Stimulated activated CD4-positive, alpha-beta T cell treated with anti-CD3 and anti-CD28 coated beads, Interleukin-15, amount 100 ng/mL, for 48 hours (primary cell): Measurements from ENCODE around the gene MEIS2.
A peak's percentile ranks its signal among the peaks of the same experiment; 100 is the strongest.

Source experiments
- DNase-seq, 2 donors: peaks; one replicate each; pipeline ENCODE4 v3.0.0-alpha.2; 2020; ENCODE audit warnings: low read depth in 2 of 2

MEIS2 gene

GRCh38 chr15:37100109-37100965 is at the start of gene MEIS2:
Gene MEIS2 (minus strand): TSS chr15:37100549. CDS start chr15:37099466, 1,083 bp downstream.
- peak in 1 of 2 donors; percentile 45 for DNase-seq

GRCh38 chr15:37149146-37149545 is 48.8 kb upstream of the MEIS2 start:
- DNase-seq, result no peak

- no peak for DNase-seq
Observed at GRCh38 chr15:37148714-37149113, 48.4 kb upstream of the MEIS2 start.

GRCh38 chr15:37143351-37143750 is 43.0 kb upstream of the MEIS2 start:
- no peak for DNase-seq

- no peak for DNase-seq
Observed at GRCh38 chr15:37142371-37142770, 42.0 kb upstream of the MEIS2 start.

- no peak for DNase-seq
Observed at GRCh38 chr15:37140531-37141058, 40.2 kb upstream of the MEIS2 start.

GRCh38 chr15:37138591-37139215 is 38.4 kb upstream of the MEIS2 start:
- DNase-seq, result no peak

GRCh38 chr15:37137221-37137620 is 36.9 kb upstream of the MEIS2 start:
- no peak for DNase-seq

GRCh38 chr15:37136666-37137065 is 36.3 kb upstream of the MEIS2 start:
- no peak for DNase-seq

- DNase-seq, result no peak
Observed at GRCh38 chr15:37135225-37135624, 34.9 kb upstream of the MEIS2 start.

- DNase-seq, result no peak
Observed at GRCh38 chr15:37134699-37135131, 34.4 kb upstream of the MEIS2 start.

- no peak for DNase-seq
Observed at GRCh38 chr15:37134244-37134643, 33.9 kb upstream of the MEIS2 start.

GRCh38 chr15:37133602-37134001 is 33.3 kb upstream of the MEIS2 start:
- no peak for DNase-seq

- no peak for DNase-seq
Observed at GRCh38 chr15:37132826-37133417, 32.6 kb upstream of the MEIS2 start.

GRCh38 chr15:37131621-37132020 is 31.3 kb upstream of the MEIS2 start:
- no peak for DNase-seq

GRCh38 chr15:37130356-37130755 is 30.0 kb upstream of the MEIS2 start:
- no peak for DNase-seq

GRCh38 chr15:37125143-37125542 is 24.8 kb upstream of the MEIS2 start:
- no peak for DNase-seq

GRCh38 chr15:37124331-37124730 is 24.0 kb upstream of the MEIS2 start:
- no peak for DNase-seq

GRCh38 chr15:37122703-37123102 is 22.4 kb upstream of the MEIS2 start:
- DNase-seq, result no peak

GRCh38 chr15:37121492-37121891 is 21.1 kb upstream of the MEIS2 start:
- no peak for DNase-seq

- DNase-seq, result no peak
Observed at GRCh38 chr15:37117030-37117429, 16.7 kb upstream of the MEIS2 start.

- DNase-seq, result no peak
Observed at GRCh38 chr15:37115538-37115937, 15.2 kb upstream of the MEIS2 start.
